A673 (cell line): ENCODE measurements around the gene PRLR. TPM values are rescaled to one million over a fixed set of nuclear protein-coding genes. Genes with fewer than 3 reads are reported as not detected.

Experiments used
- BruUV-seq: library from RNA; stranded (reverse); fragments of 400-500 nt; replicated peaks from 2 replicates; lab custom pipeline; 2021; lab: Mats Ljungman, UMichigan
- CTCF ChIA-PET: fragments of 300-600 bp; sonication (Branson Sonifier 250); formaldehyde crosslinking; loops from one replicate; lab custom pipeline; 2022; ENCODE audit warnings: antibody characterized with exemption; lab: Charles Lee
- POLR2A ChIA-PET: fragments of 300-600 bp; sonication (Branson Sonifier 250); formaldehyde crosslinking; loops from one replicate; lab custom pipeline; 2022; ENCODE audit warnings: antibody characterized with exemption; ENCODE audit not compliant: low non-redundant PET; lab: Charles Lee
- DNase-seq: peaks from one replicate; pipeline ENCODE4 v3.0.0-alpha.2; 2015; ENCODE audit warnings: low spot score
- H3K27ac ChIP-seq: fragments of 200-600 bp; sonication (generic); 2 replicates; pipeline ENCODE4 v1.5.1; 2016; ENCODE audit warnings: mixed run types, low read depth, mild to moderate bottlenecking, mixed read lengths, antibody characterized with exemption, low read length; ENCODE audit not compliant: poor library complexity, severe bottlenecking
- H3K27me3 ChIP-seq: fragments of 200-600 bp; sonication (generic); replicated peaks from 2 replicates; pipeline ENCODE4 v1.6.1; 2017; ENCODE audit warnings: mixed run types, low read depth, mild to moderate bottlenecking, mixed read lengths, antibody characterized with exemption, low read length; ENCODE audit not compliant: insufficient read depth, poor library complexity
- H3K36me3 ChIP-seq: fragments of 200-600 bp; sonication (generic); 2 replicates; pipeline ENCODE4 v1.6.1; 2016; ENCODE audit warnings: mixed run types, mild to moderate bottlenecking, mixed read lengths, antibody characterized with exemption, low read length; ENCODE audit not compliant: insufficient read depth, poor library complexity, severe bottlenecking
- H3K4me1 ChIP-seq: fragments of 200-600 bp; sonication (generic); 2 replicates; pipeline ENCODE4 v1.6.1; 2017; ENCODE audit warnings: mixed run types, mild to moderate bottlenecking, mixed read lengths, antibody characterized with exemption, low read length; ENCODE audit not compliant: insufficient read depth, poor library complexity, severe bottlenecking
- H3K4me3 ChIP-seq: fragments of 200-600 bp; sonication (generic); 2 replicates; pipeline ENCODE4 v1.5.1; 2016; ENCODE audit warnings: low read depth, mixed run types, mild to moderate bottlenecking, mixed read lengths, low read length; ENCODE audit not compliant: poor library complexity, severe bottlenecking
- H3K9me3 ChIP-seq: fragments of 200-600 bp; sonication (generic); 2 replicates; pipeline ENCODE4 v1.6.1; 2016; ENCODE audit warnings: mixed run types, low read depth, mild to moderate bottlenecking, mixed read lengths, antibody characterized with exemption, low read length; ENCODE audit not compliant: poor library complexity, severe bottlenecking
- CTCF ChIP-seq: fragments of 300-800, 200-600 bp; sonication (generic); conservative IDR thresholded peaks from 2 replicates; pipeline ENCODE4 v1.5.1; 2017; ENCODE audit warnings: low read depth, mild to moderate bottlenecking, antibody characterized with exemption, low read length, moderate library complexity, mixed read lengths
- EZH2 ChIP-seq: fragments of 200-600 bp; sonication (generic); IDR thresholded peaks from 2 replicates; pipeline ENCODE4 v1.6.1; 2017; ENCODE audit warnings: borderline replicate concordance, low read depth, mild to moderate bottlenecking, mixed read lengths, antibody characterized with exemption, low read length; ENCODE audit not compliant: poor library complexity, severe bottlenecking
- intact Hi-C: fragments of 100-400 bp; cut with micrococcal nuclease; formaldehyde crosslinking; loops from one replicate; pipeline ENCODE4 v1.10.0; 2022; ENCODE audit not compliant: unreplicated experiment
- total RNA-seq: library from RNA; stranded (reverse); gene quantifications from 2 replicates; pipeline ENCODE4 v1.2.3, GENCODE V29; 2021

Gene PRLR
- total RNA-seq, 1 experiment from 2014 or later = not detected

GRCh38 chr5:35122819-35123218 is 107.5 kb downstream of the PRLR start:
- Histone ChIP-seq H3K9me3 (no peaks in the 10 kb centered on the region), H3K36me3 (no peaks in the 10 kb centered on the region), H3K4me1 (no peaks in the 10 kb centered on the region), H3K4me3 (no peak overlapping the region), H3K27me3 (peaks cover 5% of the 10 kb centered on the region), H3K27ac (no peak overlapping the region)
- intact Hi-C loops = no loop called here
- no peak for TF ChIP-seq EZH2
- TF ChIP-seq CTCF = no peak
- POLR2A ChIA-PET = no interaction called here
- CTCF ChIA-PET = no interaction called here
- DNase-seq = no peak
- no TSS peak for BruUV-seq

GRCh38 chr5:35120715-35121114 is 109.6 kb downstream of the PRLR start:
- TF ChIP-seq EZH2 (no peak), CTCF (no peak)
- H3K4me3 ChIP-seq = no peak overlapping the region
- H3K36me3 ChIP-seq = no peaks in the 10 kb centered on the region
- intact Hi-C loops = no loop called here
- no TSS peak for BruUV-seq
- H3K9me3 ChIP-seq = no peaks in the 10 kb centered on the region
- no peaks in the 10 kb centered on the region for H3K4me1 ChIP-seq
- H3K27me3 ChIP-seq = peaks cover 4% of the 10 kb centered on the region
- CTCF ChIA-PET = no interaction called here
- POLR2A ChIA-PET = no interaction called here
- H3K27ac ChIP-seq = no peak overlapping the region
- no peak for DNase-seq

- no TSS peak for BruUV-seq
- no peaks in the 10 kb centered on the region for H3K36me3 ChIP-seq
- ChIA-PET CTCF (no interaction called here), POLR2A (no interaction called here)
- DNase-seq = no peak
- intact Hi-C loops = no loop called here
- peaks cover 4% of the 10 kb centered on the region for H3K27me3 ChIP-seq
- H3K4me3 ChIP-seq = no peak overlapping the region
- H3K4me1 ChIP-seq = no peaks in the 10 kb centered on the region
- no peak overlapping the region for H3K27ac ChIP-seq
- no peaks in the 10 kb centered on the region for H3K9me3 ChIP-seq
- TF ChIP-seq EZH2 (no peak), CTCF (no peak)
Measured at GRCh38 chr5:35117967-35118366, 112.3 kb downstream of the PRLR start.
